ENCODE results near the gene HERC2.

The HERC2 gene

DNA sequence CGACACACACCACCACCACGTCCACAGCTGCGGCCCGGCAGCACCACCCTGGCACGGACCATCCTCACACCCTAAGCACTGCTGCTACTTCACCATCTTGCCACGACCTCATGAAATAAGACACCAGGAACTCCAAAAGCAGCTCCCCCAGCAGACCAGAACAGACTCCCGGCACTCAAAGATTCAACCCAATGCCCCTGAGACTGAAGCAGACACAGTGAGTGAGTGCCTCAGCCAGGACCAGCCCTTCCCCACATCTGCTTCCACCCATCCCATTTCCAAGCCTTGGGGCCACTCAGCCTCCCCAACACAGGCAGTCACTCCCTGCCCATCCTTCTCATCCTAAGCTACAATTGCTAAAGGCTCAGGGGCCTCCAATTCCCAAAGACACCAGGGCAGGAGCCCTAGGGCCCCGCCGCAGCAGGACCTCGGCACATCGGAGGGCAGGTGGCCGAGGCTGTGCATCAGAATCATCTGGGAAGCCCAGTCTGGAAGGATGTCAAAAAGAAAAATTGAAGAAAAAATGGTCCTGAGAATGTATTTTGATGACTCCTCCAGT is 204.5 kb downstream of the HERC2 start:
- no peak for DNase-seq (ENCODE audit: low read depth)
- H3K4me3 ChIP-seq (ENCODE audit: low read depth, low read length) = no peak overlapping the region
- TF ChIP-seq, protein P1, sequence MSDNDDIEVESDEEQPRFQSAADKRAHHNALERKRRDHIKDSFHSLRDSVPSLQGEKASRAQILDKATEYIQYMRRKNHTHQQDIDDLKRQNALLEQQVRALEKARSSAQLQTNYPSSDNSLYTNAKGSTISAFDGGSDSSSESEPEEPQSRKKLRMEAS (IDR thresholded peaks at IDR 0.05; ENCODE audit: low read depth, low read length) = no peak
- TF ChIP-seq, protein P2, sequence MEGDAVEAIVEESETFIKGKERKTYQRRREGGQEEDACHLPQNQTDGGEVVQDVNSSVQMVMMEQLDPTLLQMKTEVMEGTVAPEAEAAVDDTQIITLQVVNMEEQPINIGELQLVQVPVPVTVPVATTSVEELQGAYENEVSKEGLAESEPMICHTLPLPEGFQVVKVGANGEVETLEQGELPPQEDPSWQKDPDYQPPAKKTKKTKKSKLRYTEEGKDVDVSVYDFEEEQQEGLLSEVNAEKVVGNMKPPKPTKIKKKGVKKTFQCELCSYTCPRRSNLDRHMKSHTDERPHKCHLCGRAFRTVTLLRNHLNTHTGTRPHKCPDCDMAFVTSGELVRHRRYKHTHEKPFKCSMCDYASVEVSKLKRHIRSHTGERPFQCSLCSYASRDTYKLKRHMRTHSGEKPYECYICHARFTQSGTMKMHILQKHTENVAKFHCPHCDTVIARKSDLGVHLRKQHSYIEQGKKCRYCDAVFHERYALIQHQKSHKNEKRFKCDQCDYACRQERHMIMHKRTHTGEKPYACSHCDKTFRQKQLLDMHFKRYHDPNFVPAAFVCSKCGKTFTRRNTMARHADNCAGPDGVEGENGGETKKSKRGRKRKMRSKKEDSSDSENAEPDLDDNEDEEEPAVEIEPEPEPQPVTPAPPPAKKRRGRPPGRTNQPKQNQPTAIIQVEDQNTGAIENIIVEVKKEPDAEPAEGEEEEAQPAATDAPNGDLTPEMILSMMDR (IDR thresholded peaks at IDR 0.05; ENCODE audit: low read depth, low read length) = no peak
- TF ChIP-seq POLR2A (IDR thresholded peaks at IDR 0.05; ENCODE audit: extremely low read depth, insufficient read length) (no peak), MYC (IDR thresholded peaks at IDR 0.05; ENCODE audit: low read depth, low read length) (no peak)

DNA sequence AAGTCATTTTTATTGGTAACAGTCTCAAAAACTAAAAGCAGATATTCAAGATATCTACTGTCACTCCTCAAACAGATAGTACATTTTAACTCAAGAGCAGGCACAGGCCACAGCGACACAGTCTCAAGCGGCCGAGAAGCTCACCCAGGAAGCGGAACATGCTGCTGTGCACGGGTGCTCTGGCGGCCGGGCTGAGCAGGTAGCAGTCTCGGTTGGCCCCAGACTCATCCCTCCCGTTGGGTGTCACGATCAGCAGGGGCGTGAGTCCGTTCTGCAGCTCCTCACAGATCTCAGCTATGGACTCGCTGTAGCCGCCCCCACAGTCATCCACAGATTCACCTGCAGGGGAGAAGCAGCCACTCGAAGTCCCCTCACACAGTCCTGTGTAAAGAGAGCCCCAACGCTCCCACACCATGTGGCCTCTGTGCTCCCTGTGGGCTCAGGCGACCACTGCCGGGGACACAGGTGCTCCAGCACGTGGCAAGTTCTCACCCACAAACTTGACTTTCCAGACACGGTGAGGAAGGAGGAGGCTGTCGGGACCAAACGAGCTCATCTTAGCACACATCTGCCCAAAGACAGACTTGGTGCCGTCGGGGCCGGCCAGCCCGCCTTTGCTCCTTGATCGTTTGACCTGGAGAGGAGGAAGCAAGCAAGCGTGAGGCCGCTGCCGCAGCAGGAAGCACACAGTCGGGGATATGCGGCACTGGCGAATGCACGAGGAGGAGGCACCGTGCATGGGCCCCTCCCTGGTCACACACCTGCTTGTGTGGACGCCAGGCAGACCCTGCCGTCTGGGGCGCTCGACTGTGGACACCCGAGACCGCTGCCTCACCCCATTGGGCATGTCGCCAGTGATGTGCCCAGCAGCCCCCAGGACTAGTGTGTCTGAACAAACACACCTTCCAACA is 205.2 kb downstream of the HERC2 start:
- TF ChIP-seq, protein P2 (IDR thresholded peaks at IDR 0.05; ENCODE audit: low read depth, low read length) = no peak
- TF ChIP-seq, protein P1 (IDR thresholded peaks at IDR 0.05; ENCODE audit: low read depth, low read length) = no peak
- TF ChIP-seq POLR2A (IDR thresholded peaks at IDR 0.05; ENCODE audit: extremely low read depth, insufficient read length) = no peak
- TF ChIP-seq MYC (IDR thresholded peaks at IDR 0.05; ENCODE audit: low read depth, low read length) = no peak
- DNase-seq (ENCODE audit: low read depth) = no peak
- no peak overlapping the region for H3K4me3 ChIP-seq (ENCODE audit: low read depth, low read length)

DNA sequence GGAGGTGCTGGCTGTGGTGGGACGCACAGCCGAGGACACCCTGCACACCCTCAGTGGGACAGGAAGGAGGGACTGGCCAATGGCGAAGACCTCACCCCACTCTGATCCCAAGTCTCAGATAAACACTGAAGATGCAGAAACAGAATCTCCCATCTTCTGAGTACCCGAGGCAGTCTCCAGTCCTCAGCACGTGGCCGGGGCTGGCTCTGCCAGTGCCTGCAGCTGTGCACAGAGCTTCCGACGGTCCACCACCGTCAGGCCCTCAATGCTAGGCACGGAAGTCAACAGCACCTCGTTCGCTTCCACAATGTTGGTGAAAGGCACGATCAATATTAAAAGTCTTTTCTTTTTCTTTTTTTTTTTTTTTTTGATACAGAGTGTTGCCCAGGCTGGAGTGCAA is 206.1 kb downstream of the HERC2 start:
- no peak overlapping the region for H3K4me3 ChIP-seq (ENCODE audit: low read depth, low read length)
- TF ChIP-seq MYC (IDR thresholded peaks at IDR 0.05; ENCODE audit: low read depth, low read length) (no peak), POLR2A (IDR thresholded peaks at IDR 0.05; ENCODE audit: extremely low read depth, insufficient read length) (no peak)
- TF ChIP-seq, protein P1 (IDR thresholded peaks at IDR 0.05; ENCODE audit: low read depth, low read length) = no peak
- TF ChIP-seq, protein P2 (IDR thresholded peaks at IDR 0.05; ENCODE audit: low read depth, low read length) = no peak
- no peak for DNase-seq (ENCODE audit: low read depth)

DNA sequence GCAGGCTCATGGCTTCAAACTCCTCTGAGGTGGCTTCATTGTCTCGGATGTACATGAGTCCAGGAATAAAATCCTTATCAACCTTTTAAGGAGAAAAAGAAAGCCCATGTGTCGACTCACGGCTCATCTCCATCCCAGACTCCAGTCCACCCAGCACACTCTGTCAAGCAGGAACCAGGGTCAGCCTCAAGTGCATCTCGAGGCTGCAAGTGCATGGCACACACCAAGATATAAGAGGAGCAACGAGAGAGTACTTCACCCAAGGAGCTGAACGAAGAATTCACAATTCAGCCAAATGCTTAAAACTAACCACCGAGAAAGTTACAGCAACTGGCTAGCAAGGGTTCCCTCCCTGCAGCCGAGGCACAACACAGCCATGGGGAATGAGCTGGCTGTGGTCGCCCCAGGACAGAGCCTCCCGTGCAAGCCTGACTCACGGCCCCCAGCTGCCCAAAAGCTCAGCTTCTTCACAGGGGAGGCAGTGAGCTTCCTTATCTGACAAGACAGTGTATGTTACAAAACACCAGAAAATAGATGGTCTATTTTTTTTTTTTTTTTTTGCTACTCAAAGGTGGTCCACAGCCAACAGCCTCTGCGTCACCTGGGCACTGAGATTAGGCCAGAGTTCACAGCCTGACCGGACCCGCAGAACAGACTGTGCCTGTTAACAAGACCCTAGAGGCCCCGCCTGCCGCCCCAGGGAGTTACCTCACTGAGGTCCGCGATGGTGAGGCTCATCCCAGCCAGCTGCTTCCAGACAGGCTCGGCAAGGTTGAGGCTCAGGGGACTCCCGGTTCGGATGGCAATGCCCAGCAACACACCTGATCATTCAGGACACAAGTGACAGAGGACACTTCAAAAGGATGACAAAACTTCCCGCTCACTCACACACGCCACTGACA is 207.0 kb downstream of the HERC2 start:
- no peak for DNase-seq (ENCODE audit: low read depth)
- H3K4me3 ChIP-seq (ENCODE audit: low read depth, low read length) = no peak overlapping the region
- TF ChIP-seq MYC (IDR thresholded peaks at IDR 0.05; ENCODE audit: low read depth, low read length) (no peak), POLR2A (IDR thresholded peaks at IDR 0.05; ENCODE audit: extremely low read depth, insufficient read length) (no peak)
- TF ChIP-seq, protein P2 (IDR thresholded peaks at IDR 0.05; ENCODE audit: low read depth, low read length) = no peak
- TF ChIP-seq, protein P1 (IDR thresholded peaks at IDR 0.05; ENCODE audit: low read depth, low read length) = no peak

DNA sequence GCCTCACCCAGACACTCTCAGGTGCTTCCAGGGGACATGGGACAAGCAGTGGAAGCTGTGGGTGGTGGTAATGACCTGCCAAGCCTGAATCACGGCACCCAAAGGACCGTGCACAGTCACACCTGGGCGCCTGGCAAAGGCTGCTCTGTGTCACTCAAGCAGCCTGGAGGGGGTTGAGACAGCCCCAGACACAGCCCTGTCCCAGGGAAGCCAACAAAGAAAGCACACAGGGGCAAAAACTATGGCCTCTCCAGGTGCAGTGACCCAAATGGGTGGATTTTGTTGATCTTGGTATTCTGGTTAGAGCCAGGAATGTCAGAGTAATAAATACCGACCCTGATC is 207.9 kb downstream of the HERC2 start:
- TF ChIP-seq POLR2A (IDR thresholded peaks at IDR 0.05; ENCODE audit: extremely low read depth, insufficient read length) = no peak
- no peak for TF ChIP-seq MYC (IDR thresholded peaks at IDR 0.05; ENCODE audit: low read depth, low read length)
- TF ChIP-seq, protein P2 (IDR thresholded peaks at IDR 0.05; ENCODE audit: low read depth, low read length) = no peak
- TF ChIP-seq, protein P1 (IDR thresholded peaks at IDR 0.05; ENCODE audit: low read depth, low read length) = no peak
- no peak for DNase-seq (ENCODE audit: low read depth)
- no peak overlapping the region for H3K4me3 ChIP-seq (ENCODE audit: low read depth, low read length)
